GM20431 (cell line): Measurements from ENCODE around the gene SFI1.
"Not testable (repeated sequence)": the region's sequence is repeated elsewhere in the genome, so short reads cannot be mapped to it uniquely, and the experiment has no call there.

ENCODE experiments used
- in situ Hi-C: fragments of 300-500 bp; cut with MseI, MboI; formaldehyde crosslinking; loops from one replicate; pipeline ENCODE4 v1.15.0; 2020; ENCODE audit warnings: low sequenced_read_pairs; ENCODE audit not compliant: unreplicated experiment

Gene SFI1, protein sequence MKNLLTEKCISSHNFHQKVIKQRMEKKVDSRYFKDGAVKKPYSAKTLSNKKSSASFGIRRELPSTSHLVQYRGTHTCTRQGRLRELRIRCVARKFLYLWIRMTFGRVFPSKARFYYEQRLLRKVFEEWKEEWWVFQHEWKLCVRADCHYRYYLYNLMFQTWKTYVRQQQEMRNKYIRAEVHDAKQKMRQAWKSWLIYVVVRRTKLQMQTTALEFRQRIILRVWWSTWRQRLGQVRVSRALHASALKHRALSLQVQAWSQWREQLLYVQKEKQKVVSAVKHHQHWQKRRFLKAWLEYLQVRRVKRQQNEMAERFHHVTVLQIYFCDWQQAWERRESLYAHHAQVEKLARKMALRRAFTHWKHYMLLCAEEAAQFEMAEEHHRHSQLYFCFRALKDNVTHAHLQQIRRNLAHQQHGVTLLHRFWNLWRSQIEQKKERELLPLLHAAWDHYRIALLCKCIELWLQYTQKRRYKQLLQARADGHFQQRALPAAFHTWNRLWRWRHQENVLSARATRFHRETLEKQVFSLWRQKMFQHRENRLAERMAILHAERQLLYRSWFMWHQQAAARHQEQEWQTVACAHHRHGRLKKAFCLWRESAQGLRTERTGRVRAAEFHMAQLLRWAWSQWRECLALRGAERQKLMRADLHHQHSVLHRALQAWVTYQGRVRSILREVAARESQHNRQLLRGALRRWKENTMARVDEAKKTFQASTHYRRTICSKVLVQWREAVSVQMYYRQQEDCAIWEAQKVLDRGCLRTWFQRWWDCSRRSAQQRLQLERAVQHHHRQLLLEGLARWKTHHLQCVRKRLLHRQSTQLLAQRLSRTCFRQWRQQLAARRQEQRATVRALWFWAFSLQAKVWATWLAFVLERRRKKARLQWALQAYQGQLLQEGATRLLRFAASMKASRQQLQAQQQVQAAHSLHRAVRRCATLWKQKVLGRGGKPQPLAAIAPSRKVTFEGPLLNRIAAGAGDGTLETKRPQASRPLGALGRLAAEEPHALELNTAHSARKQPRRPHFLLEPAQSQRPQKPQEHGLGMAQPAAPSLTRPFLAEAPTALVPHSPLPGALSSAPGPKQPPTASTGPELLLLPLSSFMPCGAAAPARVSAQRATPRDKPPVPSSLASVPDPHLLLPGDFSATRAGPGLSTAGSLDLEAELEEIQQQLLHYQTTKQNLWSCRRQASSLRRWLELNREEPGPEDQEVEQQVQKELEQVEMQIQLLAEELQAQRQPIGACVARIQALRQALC

DNA sequence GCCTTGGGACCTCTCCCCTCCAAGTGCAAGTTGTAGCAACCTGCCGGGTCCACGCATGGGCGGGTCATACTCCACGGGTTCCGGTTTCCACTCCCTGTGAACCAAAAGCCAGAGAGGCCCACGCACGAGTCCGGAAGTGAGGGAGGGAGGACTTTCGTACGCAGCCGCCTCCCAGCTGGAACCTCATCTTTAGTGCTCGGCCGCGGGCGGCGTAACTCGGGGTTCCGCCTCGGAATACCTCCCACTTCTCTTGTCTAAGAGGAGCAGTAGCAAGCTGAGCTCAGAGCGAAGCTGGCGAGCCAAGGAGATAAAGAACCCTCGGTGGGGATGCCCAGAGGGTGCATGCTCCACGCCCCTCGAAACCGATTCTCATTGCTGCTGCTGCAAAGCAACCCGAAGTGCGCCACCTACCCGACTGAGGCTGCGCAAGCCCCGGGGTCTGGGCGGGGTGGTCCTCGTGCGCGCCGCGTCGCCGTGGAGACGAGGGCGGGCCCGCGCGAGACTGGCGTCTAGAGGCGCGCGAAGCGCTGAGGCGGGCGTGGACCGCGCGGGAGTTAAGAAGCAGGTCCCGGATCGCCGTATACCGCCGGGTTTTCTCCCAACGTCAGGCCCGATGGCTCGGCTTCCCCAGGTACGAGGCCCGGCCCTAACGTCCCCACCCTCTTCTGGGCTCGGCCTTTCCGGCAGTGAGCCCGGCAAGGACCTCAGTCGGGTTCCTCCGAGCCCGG is at the start of gene SFI1:
Gene SFI1 (plus strand): TSS at position 530 of the 728 bp plus-strand sequence. CDS start 11,749 bp downstream, outside the sequence.
- in situ Hi-C loops: no loop called here

DNA sequence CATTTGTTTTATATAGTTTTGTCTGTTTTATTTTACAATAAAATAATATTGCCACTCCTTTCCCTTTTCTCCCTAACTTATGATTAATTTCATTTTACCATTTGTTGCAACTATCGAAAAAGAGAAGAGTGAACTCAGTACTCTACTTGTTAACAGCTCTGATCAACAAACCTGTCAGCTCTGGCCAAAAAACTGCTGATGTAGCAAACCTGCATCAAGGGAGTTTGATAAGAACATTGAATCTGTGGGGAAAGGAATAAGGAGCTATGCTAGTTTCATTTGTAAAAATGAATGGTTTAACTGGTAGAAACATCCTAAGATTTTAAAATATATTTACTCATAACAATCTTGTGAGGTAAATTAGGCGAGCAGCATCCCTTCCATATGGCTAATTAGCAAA is 49.6 kb upstream of the SFI1 start:
- in situ Hi-C loops: no loop called here

DNA sequence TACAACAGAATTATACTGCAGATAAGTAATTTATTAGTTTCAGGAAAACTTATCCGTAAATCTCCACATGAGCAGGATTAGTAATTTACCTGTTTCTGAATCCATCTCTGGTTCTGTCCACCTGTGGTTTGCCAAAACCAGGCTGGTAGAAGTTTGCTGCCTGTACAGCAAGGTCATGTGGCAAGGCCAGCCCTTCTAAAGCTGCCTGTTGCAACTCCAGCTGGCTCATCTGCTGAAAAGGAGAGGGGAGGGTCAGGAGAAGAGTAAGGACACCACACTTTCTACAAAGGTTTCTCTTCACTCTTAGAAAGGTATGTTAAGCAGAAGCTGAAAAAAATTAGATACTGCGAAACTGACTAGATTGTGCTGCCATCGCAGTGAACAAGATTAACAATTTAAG is 49.0 kb upstream of the SFI1 start:
- in situ Hi-C loops: no loop called here

DNA sequence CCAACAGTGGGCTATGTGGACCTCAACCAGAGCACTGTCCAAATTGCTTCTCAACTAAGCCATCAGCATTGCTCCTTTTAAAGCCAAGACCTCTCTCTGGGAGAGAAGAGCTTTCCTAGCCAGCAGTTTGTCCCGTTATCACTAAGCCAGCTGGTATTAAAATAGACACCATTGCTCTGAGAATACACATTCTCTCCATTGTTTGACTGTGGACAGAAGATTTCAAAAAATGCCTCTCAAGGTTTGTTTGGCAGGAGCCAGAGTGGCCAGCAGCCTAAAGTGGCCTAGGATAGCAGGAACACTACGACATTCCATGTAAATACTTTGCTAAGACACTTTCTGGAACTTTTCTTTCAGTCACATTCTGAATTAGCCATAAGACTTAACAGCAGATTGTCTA is 48.0 kb upstream of the SFI1 start:
- in situ Hi-C loops: no loop called here

DNA sequence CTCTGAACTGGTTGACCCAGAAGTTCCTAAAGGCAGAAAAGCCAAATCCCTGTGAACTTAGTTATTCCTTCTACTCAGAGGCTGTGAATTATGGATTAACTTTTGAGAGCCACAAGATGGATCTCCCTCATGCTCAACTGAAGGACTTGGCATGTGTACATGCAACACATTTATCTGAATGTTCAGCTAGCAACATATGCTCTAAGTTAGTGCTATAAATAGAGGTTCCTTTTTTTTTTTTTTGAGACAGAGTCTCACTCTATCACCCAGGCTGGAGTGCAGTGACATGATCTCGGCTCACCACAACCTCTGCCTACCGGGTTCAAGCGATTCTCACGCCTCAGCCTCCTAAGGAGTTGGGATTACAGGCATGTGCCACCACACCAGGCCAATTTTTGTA is 46.8 kb upstream of the SFI1 start:
- in situ Hi-C loops: no loop called here

DNA sequence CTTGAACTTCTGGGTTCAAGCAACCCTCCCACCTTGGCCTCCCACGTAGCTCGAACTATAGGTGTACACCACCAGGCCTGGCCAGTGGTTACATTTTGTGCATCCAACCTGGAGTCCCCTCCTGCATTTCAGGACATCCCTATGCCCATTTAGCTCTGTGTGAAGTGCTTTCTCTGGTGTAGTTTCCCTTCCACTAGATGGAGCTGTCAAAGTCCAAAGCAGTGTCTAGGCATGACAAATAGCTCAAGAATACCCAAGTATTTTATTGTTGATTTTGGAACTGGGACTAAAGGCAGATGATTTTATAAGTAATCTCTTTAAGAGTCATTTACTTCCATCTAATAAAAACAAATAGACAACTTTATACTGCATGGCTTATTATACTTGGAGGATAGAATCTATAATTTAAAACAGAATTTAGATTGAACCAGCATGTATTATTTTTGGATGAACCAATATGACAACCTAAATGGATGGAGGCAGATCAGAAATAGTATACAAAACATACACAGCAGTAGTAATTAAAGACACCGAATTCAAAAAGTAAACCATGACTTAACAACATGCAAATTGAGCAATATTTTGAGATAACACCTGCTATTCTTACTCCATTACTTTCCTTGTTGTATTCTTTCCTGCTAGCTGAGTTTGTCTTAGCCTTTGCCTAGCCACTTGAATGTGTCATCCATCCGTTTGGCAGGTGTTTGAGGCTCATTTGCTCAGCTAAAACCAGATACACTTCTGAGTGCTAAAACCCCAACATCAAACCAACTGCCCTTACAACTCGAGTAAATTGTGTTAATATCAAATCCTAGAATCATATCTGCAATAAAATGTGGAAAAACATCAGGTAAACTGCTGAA is 44.4 kb upstream of the SFI1 start:
- in situ Hi-C loops: no loop called here

DNA sequence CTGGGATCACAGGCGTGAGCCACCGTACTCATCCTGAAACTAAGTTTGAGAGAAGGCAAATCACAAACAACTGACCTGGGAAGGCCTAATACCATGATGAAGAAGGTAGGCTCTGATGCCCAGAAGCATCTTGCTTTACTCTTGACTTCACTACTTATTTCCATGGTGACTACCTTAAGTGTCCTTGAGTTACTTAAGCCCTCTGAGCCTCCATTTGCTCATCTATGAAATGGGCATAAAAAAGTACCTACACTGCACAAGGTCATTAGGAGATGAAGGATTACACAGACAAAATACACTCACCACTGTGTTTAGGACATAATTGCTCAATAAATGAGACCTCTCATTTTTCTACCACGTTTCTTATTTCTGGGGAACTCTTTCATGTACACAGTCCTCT is 34.6 kb upstream of the SFI1 start:
- in situ Hi-C loops: no loop called here

DNA sequence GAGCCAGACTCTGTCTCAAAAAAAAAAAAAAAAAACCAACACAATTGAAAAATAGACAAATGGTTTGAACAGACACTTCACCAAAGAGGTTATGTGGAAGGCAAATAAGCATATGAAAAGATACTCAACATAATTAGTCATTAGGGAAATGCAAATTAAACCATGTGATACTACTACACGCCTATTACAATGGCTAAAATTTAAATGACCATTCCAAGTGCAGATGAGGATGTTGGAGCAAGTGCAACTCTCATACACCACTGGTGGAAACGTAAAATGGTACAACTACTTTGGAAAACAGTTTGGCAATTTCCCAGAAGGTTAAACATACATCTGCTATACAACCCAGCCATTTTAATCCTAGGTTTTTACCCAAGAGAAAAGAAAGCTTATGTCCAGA is 31.0 kb upstream of the SFI1 start:
- in situ Hi-C loops: no loop called here

DNA sequence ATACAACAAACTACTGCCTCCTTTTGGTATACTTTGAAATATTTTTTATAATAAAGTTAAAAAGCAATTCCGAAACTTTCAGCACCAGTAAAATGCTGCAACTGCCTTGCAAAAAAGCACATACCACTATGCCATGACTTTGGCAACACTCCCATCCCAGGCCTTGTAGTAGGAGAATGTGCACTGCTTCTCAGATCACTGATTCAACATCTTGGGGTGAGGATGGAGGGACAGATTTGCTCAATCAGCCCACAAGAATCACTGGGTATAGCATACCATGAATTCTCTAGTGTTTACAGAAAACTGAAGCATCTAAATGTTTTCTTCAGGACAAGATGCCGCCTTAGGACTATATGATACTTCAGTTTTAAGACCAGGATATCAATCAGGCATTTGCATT is 21.6 kb upstream of the SFI1 start:
- in situ Hi-C loops: no loop called here

DNA sequence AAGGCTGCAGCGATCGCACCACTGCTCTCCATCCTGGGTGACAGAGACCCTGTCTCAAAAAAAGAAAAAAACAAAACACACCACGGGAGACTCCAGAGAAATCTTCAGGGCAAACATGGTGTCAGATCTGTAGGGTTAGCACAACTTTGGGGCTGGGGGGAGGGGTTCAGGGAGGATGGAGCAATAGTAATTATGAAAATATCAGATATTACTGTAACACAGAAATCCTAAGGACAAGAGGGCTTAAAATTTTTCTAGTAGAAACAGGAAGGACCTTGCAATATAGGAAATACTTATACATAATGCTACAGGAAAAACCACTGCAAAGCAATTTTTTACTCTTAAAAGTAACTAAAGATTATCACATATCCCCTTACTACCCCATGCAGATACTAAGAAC is 20.5 kb upstream of the SFI1 start:
- in situ Hi-C loops: no loop called here

DNA sequence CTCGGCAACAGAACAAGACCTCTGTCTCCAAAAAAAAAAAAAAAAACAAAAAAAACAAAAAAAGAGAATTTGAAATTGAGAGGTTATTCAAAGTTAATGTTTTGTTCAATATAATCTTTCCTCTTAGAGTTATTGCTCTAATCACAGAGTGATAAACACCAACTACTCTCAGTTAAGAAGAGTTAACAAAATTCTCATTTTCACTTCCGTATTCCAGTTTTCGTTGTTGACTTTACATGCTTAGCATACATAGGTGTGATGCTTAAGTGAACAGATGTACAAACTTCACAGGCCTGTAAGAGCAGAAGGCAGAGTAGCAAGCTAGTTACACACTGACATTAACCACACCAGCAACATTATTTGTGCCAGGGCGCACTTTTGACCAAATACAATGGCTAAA is 19.0 kb upstream of the SFI1 start:
- in situ Hi-C loops: no loop called here

DNA sequence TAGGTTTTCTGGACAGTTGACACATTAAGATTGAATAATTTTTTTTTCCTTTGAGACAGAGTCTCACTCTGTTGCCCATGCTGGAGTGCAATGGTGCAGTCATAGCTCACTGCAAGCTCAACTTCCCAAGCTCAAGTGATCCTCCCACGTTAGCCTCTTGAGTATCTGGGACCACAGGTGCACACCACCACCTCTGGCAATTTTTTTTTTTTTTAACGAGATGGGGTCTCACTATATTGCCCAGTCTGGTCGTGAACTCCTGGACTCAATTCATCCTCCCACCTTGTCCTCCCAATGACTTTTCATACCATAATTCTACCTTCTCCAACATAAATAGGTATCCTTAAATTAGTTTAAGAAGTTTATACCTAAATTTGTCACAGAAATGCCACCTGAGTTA is 15.2 kb upstream of the SFI1 start:
- in situ Hi-C loops: no loop called here

DNA sequence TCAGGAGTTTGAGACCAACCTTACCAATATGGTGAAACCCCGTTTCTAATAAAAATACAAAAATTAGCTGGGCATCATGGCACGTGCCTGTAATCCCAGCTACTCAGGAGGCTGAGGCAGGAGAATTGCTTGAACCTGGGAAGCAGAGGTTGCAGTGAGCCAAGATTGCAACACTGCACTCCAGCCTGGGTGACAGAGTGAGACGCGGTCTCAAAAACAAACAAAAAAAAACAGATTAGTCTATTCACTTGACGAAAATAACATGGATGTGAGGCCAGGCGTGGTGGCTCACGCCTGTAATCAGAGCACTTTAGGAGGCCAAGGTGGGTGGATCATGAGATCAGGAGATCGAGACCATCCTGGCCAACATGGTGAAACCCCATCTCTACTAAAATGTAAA is 13.9 kb upstream of the SFI1 start:
- in situ Hi-C loops: not testable (repeated sequence)

DNA sequence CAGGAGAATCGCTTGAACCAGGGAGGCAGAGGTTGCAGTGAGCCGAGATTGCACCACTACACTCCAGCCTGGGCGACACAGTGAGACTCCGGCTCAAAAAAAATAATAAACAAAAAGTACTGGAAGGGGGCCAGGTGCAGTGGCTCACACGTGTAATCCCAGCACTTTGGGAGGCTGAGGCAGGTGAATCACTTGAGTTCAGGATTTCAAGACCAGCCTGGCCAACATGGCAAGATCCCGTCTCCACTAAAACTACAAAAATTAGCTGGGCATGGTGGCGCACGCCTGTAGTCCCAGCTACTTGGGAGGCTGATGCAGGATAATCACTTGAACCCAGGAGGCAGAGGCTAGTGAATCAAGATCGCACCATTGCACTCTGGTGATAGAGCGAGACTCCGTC is 10.0 kb upstream of the SFI1 start:
- in situ Hi-C loops: not testable (repeated sequence)

DNA sequence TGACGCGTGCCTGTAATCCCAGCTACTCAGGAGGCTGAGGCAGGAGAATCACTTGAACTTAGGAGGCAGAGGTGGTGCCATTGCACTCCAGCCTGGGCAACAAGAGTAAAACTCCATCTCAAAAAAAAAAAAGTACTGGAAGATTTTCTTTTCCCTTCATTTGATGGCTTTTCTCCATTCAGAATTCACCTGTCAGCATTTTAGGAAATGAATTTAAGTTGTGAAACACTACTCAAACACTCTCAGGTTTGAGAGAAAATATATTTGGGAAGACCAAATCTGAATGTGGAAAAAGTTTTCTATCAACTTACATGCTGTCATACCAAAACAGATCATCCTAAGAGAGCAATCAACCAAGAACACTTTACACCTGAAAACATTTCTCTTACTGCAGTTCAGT is 9.4 kb upstream of the SFI1 start:
- in situ Hi-C loops: no loop called here

DNA sequence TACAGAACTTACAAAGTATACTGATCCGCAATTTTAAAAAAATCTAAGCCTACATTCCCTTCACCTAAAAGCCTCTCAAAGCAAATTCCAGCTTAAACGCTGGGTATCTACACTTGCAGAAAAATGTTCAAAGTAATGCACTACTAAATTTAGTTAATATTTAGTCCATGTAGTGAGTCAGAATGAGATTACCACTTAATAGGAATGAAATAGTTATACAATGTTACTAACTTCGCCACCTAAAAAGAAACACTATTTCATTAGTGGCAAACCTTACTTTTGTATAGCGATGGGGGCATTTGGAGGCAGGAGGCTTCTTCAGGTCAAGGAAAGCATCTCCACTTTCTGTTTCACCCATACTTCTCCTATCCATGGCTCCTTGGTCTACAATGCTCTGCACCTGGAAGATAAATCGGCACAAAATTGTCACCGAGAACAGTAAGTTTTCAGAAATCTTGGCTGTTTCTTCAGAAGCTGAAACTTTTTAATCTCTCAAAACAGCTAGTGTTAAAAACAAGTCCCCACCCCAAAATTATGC is 7.9 kb upstream of the SFI1 start:
- in situ Hi-C loops: no loop called here

DNA sequence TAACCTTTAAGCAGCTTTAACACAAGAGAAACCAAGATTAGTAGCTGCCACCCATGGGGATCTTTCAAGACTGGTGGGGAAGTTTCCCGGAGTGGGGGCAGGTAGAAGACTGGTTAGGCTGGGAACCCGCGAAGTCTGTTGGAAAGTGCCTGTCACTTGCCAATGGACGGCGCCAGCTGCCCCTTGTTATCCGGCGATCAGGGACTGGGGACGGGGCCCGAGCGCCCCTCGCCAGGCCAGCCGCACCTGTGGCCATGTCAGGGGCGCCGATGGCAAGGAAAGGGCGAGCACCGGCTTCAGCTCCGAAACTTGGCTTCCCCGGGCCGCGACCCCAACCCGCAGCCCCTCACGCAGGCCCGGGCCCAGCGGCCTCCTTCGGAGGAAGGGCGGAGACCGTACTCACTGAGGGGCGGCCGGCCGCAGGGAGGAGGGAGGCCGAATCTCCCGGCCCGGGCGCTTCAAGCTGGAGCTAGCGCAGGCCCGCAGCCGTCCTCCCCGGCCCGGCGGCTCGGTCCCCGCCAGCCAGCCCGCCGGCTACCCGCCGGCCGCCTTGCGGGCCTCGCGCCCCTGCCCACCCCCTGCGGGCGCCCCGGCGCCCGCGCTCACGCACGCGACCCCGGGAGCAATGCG is 7.2 kb upstream of the SFI1 start:
- in situ Hi-C loops: no loop called here
